ENCODE results near the gene TEPSIN. TPM values are rescaled to one million over a fixed set of nuclear protein-coding genes. Genes with fewer than 3 reads are reported as not detected.

The TEPSIN gene
- total and polyA plus RNA-seq, 4 donors = 3.2 to 22.9 (median 10.7) TPM

GRCh38 chr17:81239714-81240555 is 1.1 kb upstream of the TEPSIN start:
- peak overlapping the region; percentile 74 to 88 (median 78) for H3K4me3 ChIP-seq (ENCODE audit: low read depth in 1 of 3, low read length in 3 of 3)
- no peaks in the 10 kb centered on the region for H3K9me3 ChIP-seq (ENCODE audit: control insufficient read depth in 4 of 4, low read length in 3 of 4)
- TF ChIP-seq EGR1 (IDR thresholded peaks at IDR 0.05; ENCODE audit: low read depth in 2 of 2) = no peak
- TF ChIP-seq RXRA (IDR thresholded peaks at IDR 0.05) = no peak
- TF ChIP-seq FOXA2 (IDR thresholded peaks at IDR 0.05) = no peak
- TF ChIP-seq ZBTB33 (IDR thresholded peaks at IDR 0.05) = no peak
- TF ChIP-seq HNF4A (conservative IDR thresholded peaks at IDR 0.05) = no peak
- no peak for TF ChIP-seq MAX (IDR thresholded peaks at IDR 0.05)
- TF ChIP-seq RAD21 (IDR thresholded peaks at IDR 0.05) = no peak
- no peak for TF ChIP-seq JUND (IDR thresholded peaks at IDR 0.05)
- TF ChIP-seq FOXA1 (IDR thresholded peaks at IDR 0.05) = no peak
- no peak for TF ChIP-seq REST (IDR thresholded peaks at IDR 0.05)
- 17% methylated on average over 37 of the region's 37 CpGs for WGBS
- peak overlapping the region in 1 of 2 donors; percentile 63 for H3K9ac ChIP-seq (ENCODE audit: low read depth in 1 of 2, low read length in 2 of 2)
- no peaks in the 10 kb centered on the region for H3K36me3 ChIP-seq (ENCODE audit: control insufficient read depth in 4 of 4, insufficient read depth in 3 of 4, low read depth in 1 of 4, low read length in 3 of 4)
- H3K4me1 ChIP-seq (ENCODE audit: control insufficient read depth in 4 of 4, insufficient read depth in 4 of 4, low read length in 3 of 4) = peaks cover 6 to 31% (median 27%) of the 10 kb centered on the region in 4 donors
- no peak for DNase-seq (ENCODE audit: low spot score)
- H3K27ac ChIP-seq (ENCODE audit: low read depth in 1 of 2, low read length in 2 of 2) = peak overlapping the region; percentile 71 to 74
- H3K27me3 ChIP-seq (ENCODE audit: control insufficient read depth in 4 of 4, insufficient read depth in 4 of 4, low read length in 3 of 4) = no peaks in the 10 kb centered on the region

- H3K4me1 ChIP-seq (ENCODE audit: control insufficient read depth in 4 of 4, insufficient read depth in 4 of 4, low read length in 3 of 4) = peaks cover 6 to 31% (median 27%) of the 10 kb centered on the region in 4 donors
- no peaks in the 10 kb centered on the region for H3K27me3 ChIP-seq (ENCODE audit: control insufficient read depth in 4 of 4, insufficient read depth in 4 of 4, low read length in 3 of 4)
- peak overlapping the region; percentile 62 to 98 (median 89) for H3K4me3 ChIP-seq (ENCODE audit: low read depth in 1 of 3, low read length in 3 of 3)
- H3K9ac ChIP-seq (ENCODE audit: low read depth in 1 of 2, low read length in 2 of 2) = peak overlapping the region in 1 of 2 donors; percentile 75
- DNase-seq (ENCODE audit: low spot score) = no peak
- under 1% methylated on average over 26 of the region's 26 CpGs for WGBS
- TF ChIP-seq TAF1 (conservative IDR thresholded peaks at IDR 0.05) (no peak), HNF4G (IDR thresholded peaks at IDR 0.05) (no peak), NR2F2 (IDR thresholded peaks at IDR 0.05) (no peak), JUND (IDR thresholded peaks at IDR 0.05) (no peak), MAX (IDR thresholded peaks at IDR 0.05) (no peak), CTCF (IDR thresholded peaks at IDR 0.05; ENCODE audit: low read depth, low read length, missing input control) (no peak), YY1 (IDR thresholded peaks at IDR 0.05) (no peak), SP1 (IDR thresholded peaks at IDR 0.05) (no peak), GABPA (IDR thresholded peaks at IDR 0.05 in 1 of 2, conservative IDR thresholded peaks at IDR 0.05 in 1 of 2) (no peak), EGR1 (IDR thresholded peaks at IDR 0.05; ENCODE audit: low read depth in 2 of 2) (no peak)
- peaks cover 0 to 2% (median under 1%) of the 10 kb centered on the region in 4 donors for H3K36me3 ChIP-seq (ENCODE audit: control insufficient read depth in 4 of 4, insufficient read depth in 3 of 4, low read depth in 1 of 4, low read length in 3 of 4)
- no peaks in the 10 kb centered on the region for H3K9me3 ChIP-seq (ENCODE audit: control insufficient read depth in 4 of 4, low read length in 3 of 4)
- peak overlapping the region in 1 of 2 donors; percentile 24 for H3K27ac ChIP-seq (ENCODE audit: low read depth in 1 of 2, low read length in 2 of 2)
Measured at GRCh38 chr17:81238490-81238814, 403 bp downstream of the TEPSIN start.
